Pancreas (tissue), 10 donors: ENCODE data around the gene SNRPD1. TPM values are rescaled to one million over a fixed set of nuclear protein-coding genes. Genes with fewer than 3 reads are reported as not detected.
"Not testable (repeated sequence)": the region's sequence is repeated elsewhere in the genome, so short reads cannot be mapped to it uniquely, and the experiment has no call there.

Source experiments
- ATAC-seq, 4 donors: fragments of 200-7000 bp; cut with Tn5 transposase; one replicate each; pipeline versions ENCODE4 v1.8.0 to v1.9.1; 2020; ENCODE audit warnings: mild to moderate bottlenecking in 4 of 4, moderate library complexity in 4 of 4
- DNase-seq, 6 donors: peaks; one replicate each; pipeline ENCODE4 v3.0.0-alpha.2; 2020
- FAIRE-seq: peaks from 2 replicates; lab custom pipeline; 2012; peaks lifted over from hg19 to GRCh38; lab: Jason Lieb, UNC
- H3K27ac ChIP-seq, 4 donors: fragments of 200-600 bp; sonication (generic); 1 replicate in 3 of 4; 2 replicates in 1 of 4; pipeline versions ENCODE4 v1.5.0 to v1.8.0; 2020
- H3K27me3 ChIP-seq, 4 donors: fragments of 200-600 bp; one replicate each; pipeline ENCODE4 v1.8.0; 2021
- H3K36me3 ChIP-seq, 3 donors: fragments of 200-600 bp; sonication (generic) in 1 of 3; one replicate each; pipeline versions ENCODE4 v1.5.0 to v1.8.0; 2020 to 2021
- H3K4me1 ChIP-seq, 3 donors: fragments of 200-600 bp; one replicate each; pipeline ENCODE4 v1.8.0; 2021
- H3K4me3 ChIP-seq, 4 donors: fragments of 200-600 bp; sonication (generic) in 2 of 4; one replicate each; pipeline versions ENCODE4 v1.5.0 to v1.8.0; 2020 to 2021
- H3K9me3 ChIP-seq, 4 donors: fragments of 200-600 bp; one replicate each; pipeline ENCODE4 v1.8.0; 2021
- CTCF ChIP-seq, 4 donors: fragments of 200-600 bp; sonication (generic) in 3 of 4; IDR thresholded peaks; one replicate each; pipeline versions ENCODE4 v1.5.0 to v1.8.0; 2021; ENCODE audit warnings: antibody characterized with exemption in 4 of 4
- WGBS, 2 donors: extraction: QIAGEN DNeasy Blood & Tissue Kit; methylation state at CpG; one replicate each; pipeline ENCODE4 v1.1.7; 2013; 5-methylcytosine and 5-hydroxymethylcytosine counted together
- intact Hi-C, 3 donors: fragments of 100-400 bp; cut with DNase I; formaldehyde crosslinking; loops; one replicate each; pipeline versions ENCODE4 v1.11.1 to v1.14.2; 2022
- polyA plus RNA-seq, 2 donors: library from polyadenylated mRNA; stranded (reverse); fragments of 200-250 nt; gene quantifications; one replicate each; pipeline ENCODE4 v1.2.3, GENCODE V29; 2013
- total RNA-seq, 6 donors: library from RNA; stranded (reverse); fragmentation: NEBNext Ultra II Directional in 4 of 6; extraction: Animal tissue kit (Norgen Biotek cat#: 25700) in 4 of 6; gene quantifications; one replicate each; pipeline versions ENCODE4 v1.2.1 to v1.2.4, GENCODE V29; 2021 to 2023
- donor health status: healthy with polysubstance abuse.
- donor health status: DM: no; HTN: no; CAD: no; lungs with moderate emphysema.
- donor health status: DM: no; HTN: no; CAD: no.
- donor health status: control.
- donor health status: control.
- donor health status: Bipolar disorder and iron deficiency.
- donor health status: DM: yes; HTN: yes; CAD: no.
- donor health status: DM: no; HTN: no; CAD: no.
- donor health status: DM: no; HTN: no; CAD: no.
- donor health status: DM: yes; HTN: yes; CAD: no.

Gene SNRPD1
- total and polyA plus RNA-seq, 8 donors: 5.4 to 17.5 (median 13.2) TPM

GRCh38 chr18:21662581-21662980 lies 50.5 kb downstream of the SNRPD1 start:
- FAIRE-seq (no peak), ATAC-seq (no peak), DNase-seq (no peak)
- peaks cover 0 to 1% (median 0%) of the 10 kb centered on the region in 3 donors for H3K36me3 ChIP-seq
- intact Hi-C loops: no loop called here
- peaks cover 0 to 5% (median 0%) of the 10 kb centered on the region in 3 donors for H3K4me1 ChIP-seq
- 95% methylated on average over 9 of the region's 9 CpGs for WGBS, 2 donors
- no peak for TF ChIP-seq CTCF (IDR thresholded peaks at IDR 0.05)
- H3K9me3 ChIP-seq: no peaks in the 10 kb centered on the region
- H3K27ac ChIP-seq: no peak overlapping the region
- no peaks in the 10 kb centered on the region for H3K27me3 ChIP-seq
- no peak overlapping the region for H3K4me3 ChIP-seq

GRCh38 chr18:21663578-21663977 lies 51.5 kb downstream of the SNRPD1 start:
- no peak for FAIRE-seq
- H3K4me3 ChIP-seq: no peak overlapping the region
- no peak for TF ChIP-seq CTCF (IDR thresholded peaks at IDR 0.05)
- no peak overlapping the region for H3K27ac ChIP-seq
- 94 to 96% methylated on average over 7 of the region's 7 CpGs for WGBS, 2 donors
- no peaks in the 10 kb centered on the region for H3K27me3 ChIP-seq
- DNase-seq: no peak
- intact Hi-C loops: no loop called here
- no peaks in the 10 kb centered on the region for H3K36me3 ChIP-seq
- ATAC-seq: no peak
- H3K4me1 ChIP-seq: peaks cover 0 to 5% (median 0%) of the 10 kb centered on the region in 3 donors
- H3K9me3 ChIP-seq: no peaks in the 10 kb centered on the region

- H3K4me1 ChIP-seq: peaks cover 0 to 5% (median 0%) of the 10 kb centered on the region in 3 donors
- H3K4me3 ChIP-seq: no peak overlapping the region
- no peak overlapping the region for H3K27ac ChIP-seq
- no peaks in the 10 kb centered on the region for H3K27me3 ChIP-seq
- no peaks in the 10 kb centered on the region for H3K9me3 ChIP-seq
- ATAC-seq (peak; percentile 31 to 70 (median 53)), FAIRE-seq (no peak), DNase-seq (no peak)
- 14 to 29% methylated on average over 2 of the region's 2 CpGs for WGBS, 2 donors
- no peaks in the 10 kb centered on the region for H3K36me3 ChIP-seq
- intact Hi-C loops: no loop called here
- TF ChIP-seq CTCF (IDR thresholded peaks at IDR 0.05): no peak
These were observed 52.0 kb downstream of the SNRPD1 start for GRCh38 chr18:21664069-21664468.

- no peak for FAIRE-seq
- no peaks in the 10 kb centered on the region for H3K4me1 ChIP-seq
- no peaks in the 10 kb centered on the region for H3K36me3 ChIP-seq
- no peak for ATAC-seq
- H3K4me3 ChIP-seq: no peak overlapping the region
- no peak overlapping the region for H3K27ac ChIP-seq
- no peak for TF ChIP-seq CTCF (IDR thresholded peaks at IDR 0.05)
- DNase-seq: no peak
- intact Hi-C loops: no loop called here
- H3K27me3 ChIP-seq: no peaks in the 10 kb centered on the region
- 88 to 92% methylated on average over 9 of the region's 9 CpGs for WGBS, 2 donors
- H3K9me3 ChIP-seq: no peaks in the 10 kb centered on the region
These were observed 57.7 kb downstream of the SNRPD1 start for GRCh38 chr18:21669736-21670285.

GRCh38 chr18:21672521-21673267 lies 60.6 kb downstream of the SNRPD1 start:
- DNase-seq: peak in 4 of 6 donors; percentile 29 to 59 (median 43)
- Histone ChIP-seq H3K4me1 (no peaks in the 10 kb centered on the region), H3K4me3 (no peak overlapping the region), H3K9me3 (no peaks in the 10 kb centered on the region), H3K27ac (peak overlapping the region; percentile 34 to 77 (median 56)), H3K36me3 (no peaks in the 10 kb centered on the region), H3K27me3 (no peaks in the 10 kb centered on the region)
- intact Hi-C loops: no loop called here
- FAIRE-seq: no peak
- peak; percentile 83 to 91 (median 90) for ATAC-seq
- TF ChIP-seq CTCF (IDR thresholded peaks at IDR 0.05): no peak
- 57 to 60% methylated on average over 3 of the region's 3 CpGs for WGBS, 2 donors

GRCh38 chr18:21675354-21675753 lies 63.2 kb downstream of the SNRPD1 start:
- ATAC-seq, H3K36me3 ChIP-seq, H3K4me1 ChIP-seq, DNase-seq, H3K4me3 ChIP-seq, intact Hi-C loops, FAIRE-seq, H3K9me3 ChIP-seq, H3K27me3 ChIP-seq, H3K27ac ChIP-seq: not testable (repeated sequence)
- 91 to 96% methylated on average over 8 of the region's 8 CpGs for WGBS, 2 donors
